Brain microvascular endothelial cell (primary cell): ENCODE data around the gene RECK.

Source experiments
- DNase-seq: peaks from one replicate; pipeline ENCODE4 v3.0.0-alpha.2; 2020
- H3K27ac ChIP-seq: fragments of 250-450 bp; sonication (Bioruptor Pico); 2 replicates; pipeline ENCODE4 v1.5.1; 2020; ENCODE audit warnings: mild to moderate bottlenecking, moderate library complexity
- H3K27me3 ChIP-seq: fragments of 250-450 bp; sonication (Bioruptor Pico); replicated peaks from 2 replicates; pipeline ENCODE4 v1.5.1; 2020; ENCODE audit warnings: mild to moderate bottlenecking
- H3K36me3 ChIP-seq: fragments of 250-450 bp; sonication (Bioruptor Pico); replicated peaks from 2 replicates; pipeline ENCODE4 v1.5.1; 2020; ENCODE audit warnings: mild to moderate bottlenecking
- H3K4me3 ChIP-seq: 2 replicates; pipeline ENCODE4 v1.5.1; 2011; ENCODE audit warnings: low read depth, mild to moderate bottlenecking, control low read depth, low read length, moderate library complexity
- CTCF ChIP-seq: IDR thresholded peaks from 2 replicates; pipeline ENCODE4 v1.5.1; 2011; ENCODE audit warnings: low read depth, mild to moderate bottlenecking, moderate library complexity, low read length, control low read depth, inconsistent platforms; ENCODE audit errors: missing control alignments
- in situ Hi-C: cut with HindIII; loops from 2 replicates; pipeline ENCODE4 v1.10.0; 2017; ENCODE audit warnings: low sequenced_read_pairs, low pct_ligation_motif_present

RECK gene

GRCh38 chr9:36099718-36100117 lies 63.0 kb downstream of the RECK start:
- DNase-seq: no peak
- no peaks in the 10 kb centered on the region for H3K27me3 ChIP-seq
- H3K4me3 ChIP-seq: no peak overlapping the region
- no peak for TF ChIP-seq CTCF
- H3K27ac ChIP-seq: no peak overlapping the region
- in situ Hi-C loops: no loop called here
- no peaks in the 10 kb centered on the region for H3K36me3 ChIP-seq

- no peaks in the 10 kb centered on the region for H3K27me3 ChIP-seq
- DNase-seq: no peak
Observed at GRCh38 chr9:36100532-36100931, 63.8 kb downstream of the RECK start.

GRCh38 chr9:36101916-36102741 lies 65.4 kb downstream of the RECK start:
- no peak overlapping the region for H3K4me3 ChIP-seq
- peak; percentile 99 for DNase-seq
- in situ Hi-C loops: no loop called here
- H3K36me3 ChIP-seq: no peaks in the 10 kb centered on the region
- peak overlapping the region; percentile 86 for H3K27ac ChIP-seq
- no peaks in the 10 kb centered on the region for H3K27me3 ChIP-seq
- no peak for TF ChIP-seq CTCF

More at GRCh38 chr9:36100532-36100931, 63.8 kb downstream of the RECK start:
- H3K4me3 ChIP-seq: no peak overlapping the region
- no peak overlapping the region for H3K27ac ChIP-seq
- H3K36me3 ChIP-seq: no peaks in the 10 kb centered on the region
- TF ChIP-seq CTCF: peak; percentile 42
- in situ Hi-C loops: no loop called here

GRCh38 chr9:36102742-36103495 lies 66.2 kb downstream of the RECK start:
- Histone ChIP-seq H3K36me3 (no peaks in the 10 kb centered on the region), H3K4me3 (no peak overlapping the region), H3K27ac (peak overlapping the region; percentile 86), H3K27me3 (no peaks in the 10 kb centered on the region)
- in situ Hi-C loops: no loop called here
- peak; percentile 79 for DNase-seq
- TF ChIP-seq CTCF: peak; percentile 84

GRCh38 chr9:36109071-36109470 lies 72.4 kb downstream of the RECK start:
- no peak for TF ChIP-seq CTCF

More at GRCh38 chr9:36109071-36109470, 72.4 kb downstream of the RECK start:
- Histone ChIP-seq H3K4me3 (no peak overlapping the region), H3K27ac (no peak overlapping the region), H3K27me3 (no peaks in the 10 kb centered on the region), H3K36me3 (peaks cover 2% of the 10 kb centered on the region)
- in situ Hi-C loops: no loop called here
- DNase-seq: no peak
